ENCODE results near the gene BNC2. TPM values are rescaled to one million over a fixed set of nuclear protein-coding genes. Genes with fewer than 3 reads are reported as not detected.
A peak's percentile ranks its signal among the peaks of the same experiment; 100 is the strongest.

BNC2 gene
- total and polyA plus RNA-seq, 2 experiments from 2014 or later: 13.8 to 18.5 TPM

- no peak overlapping the region for H3K4me3 ChIP-seq
- H3K4me2 ChIP-seq (ENCODE audit: unreplicated experiment): no peak overlapping the region
- peaks cover 5% of the 10 kb centered on the region; the same call in 1 of the 2 replicates for H3F3A ChIP-seq (ENCODE audit: insufficient read depth)
- no peak overlapping the region for H3K27ac ChIP-seq
- WGBS, 2 experiments (ENCODE audit: low coverage in 1 of 2, low lambda C conversion rate in 2 of 2, missing lambda C conversion rate in 2 of 2): 74 to 78% methylated on average over 12 of the region's 12 CpGs
- no peaks in the 10 kb centered on the region for H3K4me1 ChIP-seq (ENCODE audit: insufficient read depth)
- in situ Hi-C loops (cut with MboI): no loop called here
- no peak overlapping the region for H2AFZ ChIP-seq
- no peak overlapping the region for H3K9ac ChIP-seq
- no peak for DNase-seq
- H3K79me2 ChIP-seq (ENCODE audit: insufficient read depth): peaks cover 63% of the 10 kb centered on the region
- H3K27me3 ChIP-seq (replicated peaks; ENCODE audit: insufficient read depth): no peaks in the 10 kb centered on the region
- TF ChIP-seq EZH2phosphoT487 (IDR thresholded peaks at IDR 0.05; ENCODE audit: insufficient read depth, low read depth) (no peak), EZH2 (IDR thresholded peaks at IDR 0.05; ENCODE audit: insufficient read depth, poor library complexity, severe bottlenecking) (no peak)
- no peaks in the 10 kb centered on the region for H4K20me1 ChIP-seq (ENCODE audit: insufficient read depth)
- H3K9me3 ChIP-seq (ENCODE audit: low read depth): no peaks in the 10 kb centered on the region
- no peaks in the 10 kb centered on the region for H3K9me2 ChIP-seq (ENCODE audit: insufficient read depth)
- H3K36me3 ChIP-seq (ENCODE audit: low read depth): no peaks in the 10 kb centered on the region
These were observed 409.2 kb downstream of the BNC2 start for GRCh38 chr9:16461137-16461840.

- no peaks in the 10 kb centered on the region for H3K27me3 ChIP-seq (replicated peaks; ENCODE audit: insufficient read depth)
- no peak overlapping the region for H3K27ac ChIP-seq
- H2AFZ ChIP-seq: no peak overlapping the region
- in situ Hi-C loops (cut with MboI): no loop called here
- no peak overlapping the region for H3K4me3 ChIP-seq
- no peaks in the 10 kb centered on the region for H4K20me1 ChIP-seq (ENCODE audit: insufficient read depth)
- H3K9me2 ChIP-seq (ENCODE audit: insufficient read depth): no peaks in the 10 kb centered on the region
- no peaks in the 10 kb centered on the region for H3K36me3 ChIP-seq (ENCODE audit: low read depth)
- 96 to 98% methylated on average over 6 of the region's 6 CpGs for WGBS, 2 experiments (ENCODE audit: low coverage in 1 of 2, low lambda C conversion rate in 2 of 2, missing lambda C conversion rate in 2 of 2)
- no peak overlapping the region for H3K9ac ChIP-seq
- H3K4me2 ChIP-seq (ENCODE audit: unreplicated experiment): no peak overlapping the region
- H3F3A ChIP-seq (ENCODE audit: insufficient read depth): peaks cover 5% of the 10 kb centered on the region; the same call in 1 of the 2 replicates
- H3K79me2 ChIP-seq (ENCODE audit: insufficient read depth): peaks cover 68% of the 10 kb centered on the region
- no peak for TF ChIP-seq EZH2phosphoT487 (IDR thresholded peaks at IDR 0.05; ENCODE audit: insufficient read depth, low read depth)
- no peak for TF ChIP-seq EZH2 (IDR thresholded peaks at IDR 0.05; ENCODE audit: insufficient read depth, poor library complexity, severe bottlenecking)
- no peaks in the 10 kb centered on the region for H3K9me3 ChIP-seq (ENCODE audit: low read depth)
- no peak for DNase-seq
- H3K4me1 ChIP-seq (ENCODE audit: insufficient read depth): no peaks in the 10 kb centered on the region
These were observed 409.8 kb downstream of the BNC2 start for GRCh38 chr9:16460696-16461095.

- TF ChIP-seq EZH2phosphoT487 (IDR thresholded peaks at IDR 0.05; ENCODE audit: insufficient read depth, low read depth) (no peak), EZH2 (IDR thresholded peaks at IDR 0.05; ENCODE audit: insufficient read depth, poor library complexity, severe bottlenecking) (no peak)
- no peaks in the 10 kb centered on the region for H3K4me1 ChIP-seq (ENCODE audit: insufficient read depth)
- no peak for DNase-seq
- no peak overlapping the region for H2AFZ ChIP-seq
- no peak overlapping the region for H3K27ac ChIP-seq
- H3K4me3 ChIP-seq: no peak overlapping the region
- H3K27me3 ChIP-seq (replicated peaks; ENCODE audit: insufficient read depth): no peaks in the 10 kb centered on the region
- no peak overlapping the region for H3K4me2 ChIP-seq (ENCODE audit: unreplicated experiment)
- no peaks in the 10 kb centered on the region for H3K9me3 ChIP-seq (ENCODE audit: low read depth)
- H3K36me3 ChIP-seq (ENCODE audit: low read depth): no peaks in the 10 kb centered on the region
- peaks cover 5% of the 10 kb centered on the region; the same call in 1 of the 2 replicates for H3F3A ChIP-seq (ENCODE audit: insufficient read depth)
- 85 to 87% methylated on average over 6 of the region's 6 CpGs for WGBS, 2 experiments (ENCODE audit: low coverage in 1 of 2, low lambda C conversion rate in 2 of 2, missing lambda C conversion rate in 2 of 2)
- no peaks in the 10 kb centered on the region for H4K20me1 ChIP-seq (ENCODE audit: insufficient read depth)
- H3K9ac ChIP-seq: no peak overlapping the region
- no peaks in the 10 kb centered on the region; the same call in 1 of the 2 replicates for H3K9me2 ChIP-seq (ENCODE audit: insufficient read depth)
- in situ Hi-C loops (cut with MboI): no loop called here
- peaks cover 66% of the 10 kb centered on the region for H3K79me2 ChIP-seq (ENCODE audit: insufficient read depth)
These were observed 410.9 kb downstream of the BNC2 start for GRCh38 chr9:16459421-16460148.

GRCh38 chr9:16458696-16459420 is 411.6 kb downstream of the BNC2 start:
- Histone ChIP-seq H3K9me3 (ENCODE audit: low read depth) (no peaks in the 10 kb centered on the region), H3K4me2 (ENCODE audit: unreplicated experiment) (no peak overlapping the region), H3K79me2 (ENCODE audit: insufficient read depth) (peaks cover 64% of the 10 kb centered on the region), H3K9ac (no peak overlapping the region), H3K36me3 (ENCODE audit: low read depth) (no peaks in the 10 kb centered on the region), H3K4me3 (no peak overlapping the region), H3K4me1 (ENCODE audit: insufficient read depth) (no peaks in the 10 kb centered on the region), H3K27ac (no peak overlapping the region), H3K9me2 (ENCODE audit: insufficient read depth) (no peaks in the 10 kb centered on the region; the same call in 1 of the 2 replicates), H4K20me1 (ENCODE audit: insufficient read depth) (no peaks in the 10 kb centered on the region), H2AFZ (no peak overlapping the region), H3K27me3 (replicated peaks; ENCODE audit: insufficient read depth) (no peaks in the 10 kb centered on the region), H3F3A (ENCODE audit: insufficient read depth) (peaks cover 5% of the 10 kb centered on the region; the same call in 1 of the 2 replicates)
- peak; percentile 30 for DNase-seq
- 73 to 79% methylated on average over 6 of the region's 6 CpGs for WGBS, 2 experiments (ENCODE audit: low coverage in 1 of 2, low lambda C conversion rate in 2 of 2, missing lambda C conversion rate in 2 of 2)
- in situ Hi-C loops (cut with MboI): no loop called here
- TF ChIP-seq EZH2 (IDR thresholded peaks at IDR 0.05; ENCODE audit: insufficient read depth, poor library complexity, severe bottlenecking) (no peak), EZH2phosphoT487 (IDR thresholded peaks at IDR 0.05; ENCODE audit: insufficient read depth, low read depth) (no peak)

Data from GM23248 (cell line).